Activated T-helper 1 cell treated with anti-CD3 and anti-CD28 coated beads, Interleukin-12 subunit alpha, Interleukin-12 subunit beta, Interleukin-2, Interleukin-4 antibody, amounts not matched to agents 30 ng/mL and 10 ng/mL and 1 ng/mL, durations not matched to agents 14 hours and 24 hours and 36 hours (primary cell): ENCODE data around the gene SDHD. TPM values are rescaled to one million over a fixed set of nuclear protein-coding genes. Genes with fewer than 3 reads are reported as not detected.

ENCODE experiments used
- DNase-seq: peaks from one replicate; pipeline ENCODE4 v3.0.0; 2021; ENCODE audit warnings: low spot score
- H3K27ac Mint-ChIP-seq: one replicate; pipeline ENCODE4 v1.8.0; 2021; ENCODE audit warnings: mild to moderate bottlenecking, mixed read lengths
- H3K27me3 Mint-ChIP-seq: one replicate; pipeline ENCODE4 v1.8.0; 2022; ENCODE audit warnings: mild to moderate bottlenecking, moderate library complexity, mixed read lengths; ENCODE audit not compliant: insufficient read depth
- H3K36me3 Mint-ChIP-seq: one replicate; pipeline ENCODE4 v1.8.0; 2021; ENCODE audit warnings: low read depth, mixed read lengths
- H3K4me1 Mint-ChIP-seq: one replicate; pipeline ENCODE4 v1.8.0; 2021; ENCODE audit warnings: low read depth, mixed read lengths
- H3K4me3 Mint-ChIP-seq: one replicate; pipeline ENCODE4 v1.8.0; 2021; ENCODE audit warnings: mild to moderate bottlenecking, moderate library complexity, mixed read lengths
- H3K9me3 Mint-ChIP-seq: one replicate; pipeline ENCODE4 v1.8.0; 2021; ENCODE audit warnings: mixed read lengths
- intact Hi-C: fragments of 100-400 bp; cut with micrococcal nuclease; formaldehyde crosslinking; loops from one replicate; pipeline ENCODE4 v1.15.1; 2024
- total RNA-seq: library from RNA; stranded (reverse); gene quantifications from 2 replicates; pipeline ENCODE4 v1.2.3, GENCODE V29; 2022

Gene SDHD
- total RNA-seq, 1 donor from 2014 or later = 98.0 TPM

DNA sequence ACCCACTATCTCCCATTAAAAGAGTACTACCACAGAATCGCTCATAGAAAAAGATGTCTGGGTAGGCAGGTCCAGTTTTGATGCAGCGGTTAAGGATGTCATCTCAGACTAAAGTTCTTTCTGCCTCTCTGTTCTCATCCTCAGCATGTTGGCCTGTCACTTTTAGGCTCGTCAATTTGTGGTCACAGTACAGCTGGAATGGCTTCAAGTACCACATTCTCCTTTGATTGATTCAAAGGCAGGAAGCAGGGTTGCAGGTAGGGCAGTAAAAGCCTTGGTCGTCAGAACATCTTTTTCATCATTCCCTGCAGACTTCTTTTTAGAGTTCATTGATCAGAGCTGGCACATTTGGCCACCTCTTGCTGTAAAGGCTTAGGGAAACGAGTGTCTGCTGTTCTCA, 28.7 kb downstream of the SDHD start:
- Mint-ChIP-seq H3K36me3 (peaks cover 2% of the 10 kb centered on the region), H3K27ac (no peak overlapping the region), H3K9me3 (no peaks in the 10 kb centered on the region), H3K4me3 (no peak overlapping the region), H3K4me1 (peaks cover 3% of the 10 kb centered on the region), H3K27me3 (no peaks in the 10 kb centered on the region)
- intact Hi-C loops = no loop called here
- no peak for DNase-seq

DNA sequence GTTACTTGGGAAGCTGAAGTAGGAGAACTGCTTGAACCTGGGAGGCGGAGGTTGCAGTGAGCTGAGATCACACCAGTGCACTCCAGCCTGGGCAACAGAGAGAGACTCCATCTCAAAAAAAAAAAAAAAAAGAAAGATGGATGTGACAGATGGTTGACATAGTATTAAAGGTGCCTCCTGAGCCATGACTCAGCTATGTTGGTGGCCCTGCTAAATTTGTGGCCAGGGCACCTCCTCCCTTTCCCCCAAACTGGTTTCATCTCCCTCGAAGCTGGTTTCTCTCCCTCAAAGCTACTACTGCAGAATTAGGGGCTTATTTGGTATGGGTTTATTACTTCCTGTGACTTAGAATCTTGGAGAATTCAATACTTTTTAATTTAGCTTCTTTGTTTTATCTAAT, 31.5 kb downstream of the SDHD start:
- intact Hi-C loops = no loop called here
- Mint-ChIP-seq H3K4me1 (peaks cover 6% of the 10 kb centered on the region), H3K9me3 (no peaks in the 10 kb centered on the region), H3K27ac (no peak overlapping the region), H3K36me3 (peaks cover 2% of the 10 kb centered on the region), H3K4me3 (no peak overlapping the region), H3K27me3 (no peaks in the 10 kb centered on the region)
- DNase-seq = no peak

DNA sequence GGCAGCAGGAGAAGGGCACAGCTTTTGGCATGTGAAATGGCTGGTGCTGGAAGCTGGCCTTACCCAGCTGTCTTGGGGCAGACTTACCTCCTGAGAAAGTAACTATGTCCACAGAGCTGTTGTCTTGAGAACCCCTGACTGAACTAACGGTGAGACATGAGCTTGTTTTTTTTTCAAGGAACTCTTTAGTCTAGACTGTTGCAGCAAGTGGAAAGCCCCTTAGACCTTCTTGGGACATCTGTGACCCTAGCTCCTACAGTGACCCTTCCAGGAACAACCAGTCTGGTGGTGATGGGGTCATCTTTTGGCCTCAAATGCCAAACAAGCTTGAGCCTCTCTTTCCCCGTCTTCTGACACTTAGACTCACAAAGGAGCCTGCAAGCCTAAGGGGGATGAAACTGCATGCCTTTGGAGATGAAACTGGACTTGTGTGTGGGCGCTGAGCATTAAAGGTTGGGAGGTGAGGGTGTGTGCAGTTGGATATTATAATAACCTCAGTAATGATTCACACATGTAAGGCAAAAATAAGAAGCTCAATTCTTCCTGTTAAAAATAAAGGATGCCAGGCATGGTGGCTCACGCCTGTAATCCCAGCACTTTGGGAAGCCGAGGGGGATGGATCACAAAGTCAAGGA, 35.4 kb downstream of the SDHD start:
- Mint-ChIP-seq H3K27ac (no peak overlapping the region), H3K27me3 (no peaks in the 10 kb centered on the region), H3K4me3 (no peak overlapping the region), H3K36me3 (peaks cover 2% of the 10 kb centered on the region), H3K4me1 (peaks cover 6% of the 10 kb centered on the region), H3K9me3 (no peaks in the 10 kb centered on the region)
- DNase-seq = no peak
- intact Hi-C loops = no loop called here

DNA sequence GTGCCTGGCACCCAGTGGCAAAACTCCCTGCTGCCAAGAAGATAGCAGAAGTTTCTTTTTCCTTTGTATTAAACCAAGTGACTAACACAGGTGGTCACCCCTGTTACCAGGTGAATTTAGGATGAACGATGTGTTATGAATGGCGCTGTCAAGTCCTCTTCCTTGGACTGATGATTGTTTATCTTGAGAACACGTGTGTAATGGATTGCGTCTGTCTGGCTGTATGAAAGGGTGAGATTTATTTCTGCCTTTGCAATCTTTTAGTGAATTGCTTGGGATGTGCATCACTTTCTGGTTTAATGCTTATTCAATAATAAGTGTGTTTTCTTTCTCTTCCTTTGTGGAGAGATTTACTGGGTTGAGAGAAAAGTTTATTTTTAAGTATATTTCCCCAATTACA, 36.5 kb downstream of the SDHD start:
- Mint-ChIP-seq H3K4me3 (no peak overlapping the region), H3K27me3 (no peaks in the 10 kb centered on the region), H3K36me3 (peaks cover 2% of the 10 kb centered on the region), H3K9me3 (no peaks in the 10 kb centered on the region), H3K27ac (no peak overlapping the region), H3K4me1 (peaks cover 6% of the 10 kb centered on the region)
- intact Hi-C loops = no loop called here
- DNase-seq = no peak

DNA sequence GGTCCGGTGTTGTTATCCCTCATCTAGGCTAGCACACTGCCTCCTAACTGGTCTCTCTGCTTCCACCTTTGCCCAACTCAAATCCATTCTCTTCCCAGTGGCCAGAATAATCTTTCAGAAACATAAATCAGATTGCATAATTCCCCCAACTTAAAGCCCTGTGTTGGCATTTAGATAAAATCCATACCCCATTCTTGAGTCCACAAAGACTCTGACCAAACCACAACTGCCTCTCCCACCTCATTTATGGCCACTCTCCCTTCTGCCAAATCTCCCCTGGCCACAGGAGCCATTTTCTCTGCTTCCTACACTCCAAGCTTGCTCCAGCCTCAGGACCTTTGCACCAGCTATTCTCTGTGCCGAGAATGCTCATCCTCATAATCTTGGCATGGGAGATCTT, 40.4 kb downstream of the SDHD start:
- no peak overlapping the region for H3K27ac Mint-ChIP-seq
- intact Hi-C loops = no loop called here
- no peaks in the 10 kb centered on the region for H3K36me3 Mint-ChIP-seq
- no peak for DNase-seq
- H3K4me3 Mint-ChIP-seq = no peak overlapping the region
- no peaks in the 10 kb centered on the region for H3K9me3 Mint-ChIP-seq
- no peaks in the 10 kb centered on the region for H3K27me3 Mint-ChIP-seq
- peaks cover 4% of the 10 kb centered on the region for H3K4me1 Mint-ChIP-seq

DNA sequence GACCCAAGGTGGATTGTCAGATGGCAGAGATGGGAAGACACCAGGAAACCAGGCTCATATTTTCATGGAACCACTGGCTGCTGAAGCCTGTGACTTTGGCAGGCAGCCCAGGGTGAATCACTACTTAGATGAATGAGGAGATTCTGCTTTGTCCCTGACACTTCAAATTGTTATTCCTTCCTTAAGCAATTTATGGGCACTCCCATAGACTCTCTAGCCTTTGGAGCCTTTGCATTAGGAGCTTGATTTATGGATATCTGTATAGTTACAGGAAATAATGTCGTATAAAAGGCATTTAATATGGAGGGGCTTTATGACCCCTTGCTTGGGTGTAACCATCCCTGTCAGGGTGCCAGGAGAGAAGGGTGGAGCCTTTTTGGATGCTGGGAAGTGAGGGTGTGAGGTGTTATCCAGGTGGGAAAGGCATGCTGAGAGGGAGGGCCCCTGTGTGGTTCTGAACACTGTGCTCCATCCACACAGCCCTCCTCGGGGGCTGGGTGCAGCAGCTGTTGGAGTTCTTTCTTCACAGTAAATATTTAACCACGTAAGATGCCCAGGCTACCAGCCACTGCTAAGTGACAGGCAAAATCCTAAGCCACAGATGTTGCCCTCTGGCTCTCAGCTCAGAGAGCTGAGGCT, 41.9 kb downstream of the SDHD start:
- no peak overlapping the region for H3K27ac Mint-ChIP-seq
- no peak overlapping the region for H3K4me3 Mint-ChIP-seq
- H3K27me3 Mint-ChIP-seq = no peaks in the 10 kb centered on the region
- H3K4me1 Mint-ChIP-seq = peaks cover 4% of the 10 kb centered on the region
- intact Hi-C loops = no loop called here
- no peaks in the 10 kb centered on the region for H3K36me3 Mint-ChIP-seq
- no peak for DNase-seq
- no peaks in the 10 kb centered on the region for H3K9me3 Mint-ChIP-seq

DNA sequence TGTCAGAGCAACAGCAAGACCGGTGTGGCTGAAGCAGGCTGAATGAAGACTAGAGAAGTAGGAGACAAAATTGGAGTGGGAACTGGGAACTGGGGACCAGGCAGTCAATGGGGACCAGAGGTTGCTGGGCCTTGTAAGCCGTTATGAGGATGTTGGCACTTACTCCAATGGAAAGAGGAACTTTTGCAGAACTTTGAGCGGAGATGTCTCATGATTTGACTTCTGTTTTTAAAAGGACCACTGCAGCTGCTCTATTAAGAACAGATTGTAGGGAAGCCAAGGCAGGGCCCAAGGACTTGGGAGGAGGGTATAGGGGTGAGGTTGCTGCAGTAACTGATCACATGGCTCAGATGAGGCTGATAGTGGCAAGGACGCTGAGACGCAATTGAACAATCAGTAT, 43.0 kb downstream of the SDHD start:
- peaks cover 4% of the 10 kb centered on the region for H3K4me1 Mint-ChIP-seq
- no peak for DNase-seq
- intact Hi-C loops = no loop called here
- H3K27me3 Mint-ChIP-seq = no peaks in the 10 kb centered on the region
- H3K27ac Mint-ChIP-seq = no peak overlapping the region
- no peaks in the 10 kb centered on the region for H3K36me3 Mint-ChIP-seq
- no peaks in the 10 kb centered on the region for H3K9me3 Mint-ChIP-seq
- no peak overlapping the region for H3K4me3 Mint-ChIP-seq

DNA sequence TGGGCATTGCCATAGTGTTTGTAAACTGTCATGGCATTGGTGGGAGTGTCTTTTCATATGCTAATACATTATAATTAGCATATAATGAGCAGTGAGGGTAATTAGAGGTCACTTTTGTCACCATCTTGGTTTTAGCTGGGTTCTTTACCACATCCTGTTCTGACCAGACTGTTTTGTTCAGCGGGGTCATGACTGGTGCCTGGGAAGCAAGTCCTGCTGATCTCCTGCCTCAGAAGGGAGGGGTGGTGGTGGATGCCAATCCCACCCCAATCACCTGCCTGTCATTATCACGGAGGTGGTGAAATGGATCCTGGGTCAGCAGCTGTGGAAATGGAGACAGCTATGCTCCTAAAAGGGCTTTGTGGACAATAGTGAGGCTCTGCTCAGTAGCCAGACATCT, 46.1 kb downstream of the SDHD start:
- Mint-ChIP-seq H3K4me1 (peaks cover 4% of the 10 kb centered on the region), H3K27me3 (no peaks in the 10 kb centered on the region), H3K27ac (no peak overlapping the region), H3K9me3 (no peaks in the 10 kb centered on the region), H3K4me3 (no peak overlapping the region), H3K36me3 (no peaks in the 10 kb centered on the region)
- intact Hi-C loops = no loop called here
- DNase-seq = no peak

DNA sequence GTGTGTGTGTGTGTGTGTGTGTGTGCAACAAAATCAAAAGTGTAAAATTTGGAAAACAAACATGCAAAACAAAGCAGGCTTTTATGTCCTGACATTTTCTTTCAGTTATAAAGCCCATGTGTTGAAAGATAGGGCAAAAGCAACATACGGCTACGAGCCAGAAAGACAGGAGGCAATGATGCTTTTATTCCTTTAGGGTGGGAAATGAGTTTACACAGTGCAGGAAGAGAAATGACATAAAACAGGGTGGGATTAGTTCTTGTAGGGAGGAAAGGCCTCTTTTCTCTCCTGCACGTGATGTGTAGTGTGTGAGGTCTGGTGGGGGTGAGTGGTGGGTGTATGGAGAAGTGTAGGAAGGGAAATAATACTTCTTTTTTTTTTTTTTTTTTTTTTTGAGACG, 47.8 kb downstream of the SDHD start:
- H3K27me3 Mint-ChIP-seq = no peaks in the 10 kb centered on the region
- H3K27ac Mint-ChIP-seq = no peak overlapping the region
- DNase-seq = no peak
- H3K4me3 Mint-ChIP-seq = no peak overlapping the region
- H3K4me1 Mint-ChIP-seq = peaks cover 4% of the 10 kb centered on the region
- H3K9me3 Mint-ChIP-seq = no peaks in the 10 kb centered on the region
- no peaks in the 10 kb centered on the region for H3K36me3 Mint-ChIP-seq
- intact Hi-C loops = no loop called here

DNA sequence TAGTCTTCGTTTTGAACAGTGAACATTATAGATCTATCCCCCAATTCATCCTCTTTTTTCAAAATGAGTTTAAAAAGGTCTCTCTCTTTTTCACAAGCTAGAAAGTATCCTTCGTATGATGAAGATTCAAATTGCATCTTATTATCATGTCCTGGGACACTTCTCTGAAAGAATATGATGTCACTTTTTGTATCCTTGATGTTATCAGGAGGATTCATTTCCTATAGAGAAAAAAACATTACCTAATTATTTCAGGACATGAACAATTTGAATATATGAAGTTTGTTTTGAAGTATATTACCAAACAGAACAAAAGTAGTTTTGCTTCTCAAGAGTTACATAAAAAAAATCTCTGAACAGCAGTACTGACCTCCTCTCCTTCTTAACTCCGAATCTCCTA, 56.9 kb downstream of the SDHD start:
- intact Hi-C loops = no loop called here
- Mint-ChIP-seq H3K4me1 (no peaks in the 10 kb centered on the region), H3K27me3 (peaks cover 2% of the 10 kb centered on the region), H3K4me3 (no peak overlapping the region), H3K27ac (no peak overlapping the region), H3K9me3 (peaks cover 7% of the 10 kb centered on the region), H3K36me3 (no peaks in the 10 kb centered on the region)
- no peak for DNase-seq

Other genes starting within 250 kb of the SDHD start
- 29.3 and 31.8 TPM in 2 replicates for gene ALG9, start 215.3 kb upstream of the SDHD start, total RNA-seq
- gene FDXACB1, start 207.7 kb upstream of the SDHD start, total RNA-seq = 7.9 and 9.4 TPM in 2 replicates
- gene CFAP68, start 207.3 kb upstream of the SDHD start, total RNA-seq = 17.7 and 22.3 TPM in 2 replicates
- gene CRYAB, start 175.1 kb upstream of the SDHD start, total RNA-seq = not detected in 2 replicates
- gene HSPB2, start 174.1 kb upstream of the SDHD start, total RNA-seq = not detected in 2 replicates
- gene C11orf52, start 168.0 kb upstream of the SDHD start, total RNA-seq = not detected in 2 replicates
- 15.2 and 16.0 TPM in 2 replicates for gene DIXDC1, start 149.5 kb upstream of the SDHD start, total RNA-seq
- gene DLAT, start 61.5 kb upstream of the SDHD start, total RNA-seq = 52.0 and 54.5 TPM in 2 replicates
- 0.24 and 0.49 TPM in 2 replicates for gene PIH1D2, start 12.9 kb upstream of the SDHD start, total RNA-seq
- 29.1 and 33.0 TPM in 2 replicates for gene NKAPD1, start 12.6 kb upstream of the SDHD start, total RNA-seq
- 85.6 and 89.2 TPM in 2 replicates for gene TIMM8B, start 117 bp upstream of the SDHD start, total RNA-seq
- 0.23 TPM in 1 of 2 replicates, not detected in the other for gene IL18, start 77.2 kb downstream of the SDHD start, total RNA-seq
- 0.24 TPM in 1 of 2 replicates, not detected in the other for gene TEX12, start 80.5 kb downstream of the SDHD start, total RNA-seq
- gene BCO2, start 88.6 kb downstream of the SDHD start, total RNA-seq = 0.49 and 1.6 TPM in 2 replicates
- gene PTS, start 139.6 kb downstream of the SDHD start, total RNA-seq = 28.9 and 35.0 TPM in 2 replicates
- not detected in 2 replicates for gene PLET1, start 174.0 kb downstream of the SDHD start, total RNA-seq